Left kidney (tissue), 2 donors: Measurements from ENCODE around the gene MBP. TPM values are rescaled to one million over a fixed set of nuclear protein-coding genes. Genes with fewer than 3 reads are reported as not detected.

Source experiments
- DNase-seq: peaks from one replicate; pipeline ENCODE4 v3.0.0-alpha.2; 2013
- polyA plus RNA-seq: library from polyadenylated mRNA; unstranded; fragments of 120-200 nt; gene quantifications from one replicate; pipeline ENCODE4 v1.2.1, GENCODE V29; 2013; ENCODE audit not compliant: insufficient read length

Gene MBP
- polyA plus RNA-seq, 1 donor: 17.1 TPM

- no peak for DNase-seq
These were observed 80.1 kb downstream of the MBP start for GRCh38 chr18:77052297-77052982.

DNA sequence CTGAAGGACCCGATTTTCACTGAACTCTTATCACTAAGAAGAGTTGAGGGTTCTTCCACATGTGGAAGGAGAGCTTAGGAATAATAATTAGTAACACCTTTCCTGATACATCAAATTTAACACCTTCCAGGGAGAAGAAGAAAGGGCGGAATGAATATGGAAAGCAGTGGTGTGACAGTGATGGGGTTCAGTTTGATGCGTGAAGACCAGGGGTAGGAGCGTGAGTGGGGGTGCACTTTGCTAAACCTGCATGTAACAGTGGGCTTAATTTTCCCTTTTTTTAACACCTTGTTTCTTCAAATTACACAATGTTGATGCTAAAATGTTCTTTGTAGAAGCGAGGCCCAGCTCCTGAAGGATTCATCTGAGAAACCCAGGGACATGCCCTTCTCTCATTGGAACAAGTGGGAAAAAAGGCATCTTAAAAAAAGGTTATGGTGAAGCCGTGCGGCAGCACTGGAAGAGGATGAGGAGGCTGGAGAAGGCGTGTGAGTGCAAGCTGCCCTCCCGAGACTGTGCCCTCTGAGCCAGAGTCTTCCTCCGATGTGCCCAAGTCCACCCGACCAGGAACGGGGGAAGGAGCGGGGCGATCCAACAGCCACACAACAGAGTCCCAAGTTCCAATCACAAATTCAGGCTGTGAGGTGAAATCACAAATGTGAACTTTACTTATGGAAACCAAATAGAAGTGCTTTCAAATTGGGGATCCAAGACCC is 80.8 kb downstream of the MBP start:
- DNase-seq: no peak

DNA sequence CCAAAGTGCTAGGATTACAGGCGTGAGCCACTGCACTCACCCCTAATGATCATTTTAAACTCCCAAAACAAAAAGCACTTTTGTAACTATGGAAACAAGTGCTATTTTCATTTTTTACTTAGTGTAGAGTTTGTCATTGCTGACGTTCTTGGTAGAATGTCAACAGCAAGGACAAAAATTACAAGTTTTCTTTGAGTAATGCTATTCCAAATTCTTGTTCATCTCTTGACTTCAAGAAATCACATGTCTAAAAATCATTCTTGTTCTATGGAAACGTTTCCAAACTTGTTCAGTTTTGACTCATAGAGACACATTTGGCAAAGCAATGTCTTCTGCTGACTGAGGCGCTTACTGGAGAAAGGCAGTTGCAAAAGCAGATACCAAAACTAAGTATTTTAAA is 82.6 kb downstream of the MBP start:
- no peak for DNase-seq

- DNase-seq: no peak
These were observed 84.7 kb downstream of the MBP start for GRCh38 chr18:77047803-77048419.

- DNase-seq: no peak
These were observed 85.6 kb downstream of the MBP start for GRCh38 chr18:77046994-77047393.

- no peak for DNase-seq
These were observed 86.2 kb downstream of the MBP start for GRCh38 chr18:77046409-77046808.

GRCh38 chr18:77045677-77046076 is 86.9 kb downstream of the MBP start:
- DNase-seq: no peak

GRCh38 chr18:77044866-77045664 is 87.5 kb downstream of the MBP start:
- no peak for DNase-seq

GRCh38 chr18:77043541-77044280 is 88.9 kb downstream of the MBP start:
- no peak for DNase-seq

GRCh38 chr18:77042583-77042982 is 90.0 kb downstream of the MBP start:
- no peak for DNase-seq

DNA sequence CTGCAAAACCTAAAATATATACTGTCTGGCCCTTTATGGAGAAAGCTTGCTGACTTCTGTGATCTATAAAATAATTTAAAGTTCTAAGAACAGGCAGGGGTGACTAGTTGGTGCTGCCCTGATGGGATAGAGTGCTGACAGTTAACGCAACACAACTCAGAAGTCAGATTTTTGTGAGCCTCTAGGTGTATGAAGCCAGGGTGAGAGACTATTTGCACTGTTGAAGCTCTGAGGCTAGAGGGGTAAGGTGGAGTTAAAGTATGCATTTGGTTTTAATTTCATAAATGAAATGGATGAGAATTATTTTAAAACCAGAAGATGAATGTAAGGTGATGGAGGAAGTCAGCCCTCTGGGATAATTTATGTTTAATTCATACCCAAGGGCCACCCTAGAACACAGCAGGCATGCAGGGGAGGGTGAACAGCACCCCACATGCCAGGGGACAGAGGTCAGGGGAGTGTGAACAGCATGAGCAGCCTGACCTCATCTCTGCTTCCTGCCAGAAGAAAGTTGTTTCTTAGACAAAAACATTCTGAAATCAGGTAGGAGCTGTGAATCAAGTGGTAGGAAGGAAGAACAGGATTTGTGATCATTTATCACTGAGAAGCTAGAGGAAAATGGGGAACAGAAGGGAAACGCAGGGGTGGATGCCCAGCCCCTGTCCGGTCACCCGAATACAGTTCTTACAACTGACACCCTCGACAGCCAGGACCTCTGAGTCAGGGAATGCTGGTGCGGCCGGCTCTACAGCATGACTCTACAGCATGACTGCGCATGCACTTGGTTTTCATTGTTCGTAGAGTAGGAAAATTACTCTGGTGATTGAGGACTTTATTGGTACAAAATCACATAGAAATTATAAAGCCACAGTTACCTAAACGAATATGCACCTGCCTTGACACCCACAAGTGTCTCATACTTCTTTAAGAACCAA is 93.1 kb downstream of the MBP start:
- no peak for DNase-seq

DNA sequence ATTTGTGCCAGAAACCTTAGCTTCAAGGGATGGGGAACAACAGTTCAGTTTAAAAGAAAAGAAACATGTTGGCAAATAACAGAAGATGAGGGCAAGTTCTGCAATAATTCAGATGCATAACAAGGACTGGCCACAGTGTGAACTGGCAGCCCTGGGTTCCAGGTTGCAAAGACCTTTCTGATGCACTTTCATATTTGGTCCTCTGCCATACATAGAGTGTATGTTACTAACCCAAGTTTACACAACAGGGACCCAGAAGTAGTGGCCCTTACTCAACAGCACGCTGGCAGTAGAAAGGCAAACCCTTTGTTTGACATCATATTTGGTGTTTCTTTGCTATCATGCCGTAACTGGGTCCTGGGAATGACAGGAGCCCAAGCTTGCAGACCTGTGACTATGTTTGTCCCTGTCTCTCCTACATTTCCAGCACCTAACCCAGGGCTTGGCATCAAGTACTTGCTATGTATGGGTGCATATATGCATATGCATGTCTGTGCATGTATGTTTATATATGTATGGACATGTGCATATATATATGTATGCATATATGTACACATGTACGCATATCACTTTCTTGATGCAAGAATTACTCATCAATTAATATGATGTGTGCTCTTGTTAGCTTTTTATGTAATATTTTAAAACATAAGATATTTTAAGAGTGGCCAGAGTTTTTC is 94.3 kb downstream of the MBP start:
- DNase-seq: no peak

- DNase-seq: no peak
These were observed 95.0 kb downstream of the MBP start for GRCh38 chr18:77037567-77037966.

GRCh38 chr18:77035380-77036187 is 97.0 kb downstream of the MBP start:
- no peak for DNase-seq

DNA sequence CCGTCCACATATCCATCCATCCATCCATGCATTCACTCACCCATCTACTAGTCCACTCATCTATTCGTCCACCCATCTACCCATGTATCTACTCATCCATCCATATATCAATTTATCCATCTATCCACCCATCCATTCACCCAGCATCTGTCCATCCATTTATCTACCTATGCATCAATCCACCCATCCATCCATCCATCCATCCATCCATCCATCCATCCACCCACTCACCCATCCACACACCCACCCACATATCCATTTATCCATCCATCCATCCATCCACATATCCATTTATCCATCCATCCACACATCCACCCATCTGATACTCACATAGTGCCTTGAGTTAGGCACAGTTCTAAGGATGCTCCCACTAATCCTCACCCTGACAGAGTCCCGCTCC is 99.0 kb downstream of the MBP start:
- no peak for DNase-seq

- DNase-seq: no peak
These were observed 100.3 kb downstream of the MBP start for GRCh38 chr18:77032181-77032701.

- DNase-seq: no peak
These were observed 100.9 kb downstream of the MBP start for GRCh38 chr18:77031662-77032061.

DNA sequence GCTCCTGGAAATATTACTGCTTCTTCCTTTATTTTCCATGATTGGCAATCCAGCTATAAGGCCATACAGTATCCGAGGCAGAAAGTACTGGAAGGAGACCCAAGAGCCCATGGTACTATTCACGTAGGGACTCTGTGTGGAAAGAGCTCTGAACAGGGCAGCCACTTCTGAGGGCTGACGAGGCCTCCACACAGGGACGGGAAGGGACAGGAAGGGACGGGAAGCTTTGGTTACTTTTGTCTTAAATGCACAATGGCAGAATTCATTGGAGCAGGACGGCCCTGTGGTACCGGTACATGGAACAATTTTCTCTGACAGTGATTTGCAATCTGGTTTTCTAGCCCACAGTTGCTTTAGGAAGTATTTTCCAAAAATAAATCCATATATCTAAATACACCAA is 102.4 kb downstream of the MBP start:
- DNase-seq: no peak

- no peak for DNase-seq
These were observed 106.7 kb downstream of the MBP start for GRCh38 chr18:77025831-77026363.
